GM21786 (cell line): ENCODE measurements around the gene SLC4A8.

Experiments used
- ATAC-seq: cut with Tn5 transposase; IDR thresholded peaks from one replicate; pipeline ENCODE4 v1.9.1; 2021; ENCODE audit not compliant: unreplicated experiment

Gene SLC4A8

GRCh38 chr12:51522696-51523095 lies 98.1 kb downstream of the SLC4A8 start:
- no peak for ATAC-seq

DNA sequence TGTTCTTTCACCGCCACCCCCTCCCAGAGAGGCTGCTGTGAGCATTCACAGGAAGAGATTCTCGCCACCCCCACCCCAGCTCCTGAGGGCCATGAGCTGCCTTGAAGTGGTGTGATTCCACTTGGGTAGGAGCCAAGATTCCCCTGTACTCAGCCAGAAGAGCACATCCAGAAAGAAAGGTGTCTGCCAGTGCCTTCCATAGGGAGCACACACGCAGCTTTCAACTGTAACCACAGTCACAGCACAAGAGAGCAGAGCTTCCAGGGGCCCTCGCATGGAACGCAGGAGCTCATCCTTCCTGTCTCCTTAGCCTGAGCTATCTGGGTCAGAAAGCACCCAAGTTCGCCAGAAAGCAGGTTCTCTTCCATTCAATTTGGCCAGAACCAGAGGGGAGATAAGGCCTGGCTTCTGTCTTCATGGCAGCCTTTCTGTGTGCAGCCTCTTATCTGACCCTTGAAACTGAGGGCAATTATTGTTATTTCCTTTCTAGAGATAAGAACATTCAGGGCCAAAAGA lies 99.8 kb downstream of the SLC4A8 start:
- ATAC-seq = no peak

DNA sequence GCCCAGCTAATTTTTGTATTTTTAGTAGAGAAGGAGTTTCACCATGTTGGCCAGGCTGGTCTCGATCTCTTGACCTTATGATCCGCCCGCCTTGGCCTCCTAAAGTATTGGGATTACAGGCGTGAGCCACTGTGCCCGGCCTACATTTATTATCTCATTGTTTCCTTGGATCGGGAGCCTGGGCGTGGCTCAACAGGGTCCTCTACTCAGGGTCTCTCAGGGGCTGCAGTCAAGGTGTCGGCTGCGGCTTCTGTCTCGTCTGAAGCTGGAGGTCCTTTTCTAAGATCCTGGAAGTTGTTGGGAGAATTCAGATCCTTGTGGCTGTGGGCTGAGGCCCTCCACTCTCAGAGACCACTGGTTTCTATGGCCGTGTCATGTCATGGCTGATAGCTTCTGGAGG lies 100.9 kb downstream of the SLC4A8 start:
- no peak for ATAC-seq

DNA sequence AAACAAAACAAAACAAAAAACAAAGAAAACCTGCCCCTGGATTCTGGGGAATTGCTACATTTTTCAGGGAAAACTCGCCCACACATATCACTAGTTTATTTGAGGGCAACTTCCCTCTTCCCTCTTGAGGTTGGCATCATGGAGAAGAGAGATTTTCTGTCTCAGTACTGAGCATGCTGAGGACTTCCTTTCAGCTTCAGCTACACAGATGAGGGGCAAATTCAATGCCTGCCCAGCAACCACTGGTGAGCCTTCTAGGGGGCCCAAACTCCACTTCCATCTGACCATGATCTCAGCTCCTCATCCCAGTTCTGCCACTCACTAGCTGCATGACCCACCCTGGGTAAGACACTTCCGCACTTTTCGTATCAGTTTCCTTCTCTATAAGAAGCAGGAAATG lies 103.3 kb downstream of the SLC4A8 start:
- no peak for ATAC-seq

- no peak for ATAC-seq
Measured at GRCh38 chr12:51528852-51529650, 104.4 kb downstream of the SLC4A8 start.

GRCh38 chr12:51529651-51529970 lies 105.0 kb downstream of the SLC4A8 start:
- ATAC-seq = no peak

DNA sequence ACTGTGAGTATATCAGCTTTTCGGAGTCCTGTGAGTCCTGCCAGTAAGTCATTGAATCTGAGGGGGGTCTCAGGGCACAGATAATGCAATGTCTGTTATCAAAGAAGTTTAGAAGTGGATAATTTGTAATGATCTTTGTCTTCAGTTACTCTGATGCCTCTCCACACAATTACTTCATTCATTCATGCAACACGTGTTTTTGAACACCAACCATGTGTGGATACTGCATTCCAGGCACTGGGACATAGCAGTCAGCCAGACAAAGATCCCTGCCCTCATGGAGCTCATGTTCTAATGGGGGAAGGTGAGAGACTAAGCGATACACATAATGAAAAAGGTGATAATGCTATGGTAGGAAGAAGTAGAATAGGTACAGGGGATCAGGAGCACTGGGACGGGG lies 105.6 kb downstream of the SLC4A8 start:
- ATAC-seq = no peak

- no peak for ATAC-seq
Measured at GRCh38 chr12:51531284-51531977, 106.8 kb downstream of the SLC4A8 start.

DNA sequence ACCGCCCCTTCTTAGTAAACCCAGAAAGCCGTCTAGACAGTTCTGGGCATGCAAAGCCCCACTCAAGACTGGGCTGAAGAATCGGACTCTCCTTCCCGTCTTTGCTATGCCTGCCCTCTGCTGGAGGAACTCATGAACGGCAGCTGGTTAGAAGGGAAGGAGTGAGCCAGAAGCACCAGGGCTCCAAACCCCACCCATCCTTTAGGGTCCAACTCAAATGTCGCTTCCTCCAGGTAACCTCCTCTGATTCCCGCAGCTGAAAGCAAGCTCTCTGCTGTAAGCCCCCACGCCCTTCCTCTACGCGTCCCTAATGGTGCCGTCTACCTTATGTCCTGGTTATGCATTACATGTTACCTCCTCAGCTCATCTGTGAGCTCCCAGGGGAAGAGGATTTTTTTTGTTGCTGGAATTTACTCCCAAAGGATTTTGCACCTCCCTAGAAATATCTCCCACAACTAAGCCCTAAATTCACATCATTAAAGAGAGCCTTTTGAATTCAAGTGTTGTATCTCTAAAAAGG lies 107.4 kb downstream of the SLC4A8 start:
- ATAC-seq = peak; percentile 75

GRCh38 chr12:51533799-51534198 lies 109.2 kb downstream of the SLC4A8 start:
- no peak for ATAC-seq

DNA sequence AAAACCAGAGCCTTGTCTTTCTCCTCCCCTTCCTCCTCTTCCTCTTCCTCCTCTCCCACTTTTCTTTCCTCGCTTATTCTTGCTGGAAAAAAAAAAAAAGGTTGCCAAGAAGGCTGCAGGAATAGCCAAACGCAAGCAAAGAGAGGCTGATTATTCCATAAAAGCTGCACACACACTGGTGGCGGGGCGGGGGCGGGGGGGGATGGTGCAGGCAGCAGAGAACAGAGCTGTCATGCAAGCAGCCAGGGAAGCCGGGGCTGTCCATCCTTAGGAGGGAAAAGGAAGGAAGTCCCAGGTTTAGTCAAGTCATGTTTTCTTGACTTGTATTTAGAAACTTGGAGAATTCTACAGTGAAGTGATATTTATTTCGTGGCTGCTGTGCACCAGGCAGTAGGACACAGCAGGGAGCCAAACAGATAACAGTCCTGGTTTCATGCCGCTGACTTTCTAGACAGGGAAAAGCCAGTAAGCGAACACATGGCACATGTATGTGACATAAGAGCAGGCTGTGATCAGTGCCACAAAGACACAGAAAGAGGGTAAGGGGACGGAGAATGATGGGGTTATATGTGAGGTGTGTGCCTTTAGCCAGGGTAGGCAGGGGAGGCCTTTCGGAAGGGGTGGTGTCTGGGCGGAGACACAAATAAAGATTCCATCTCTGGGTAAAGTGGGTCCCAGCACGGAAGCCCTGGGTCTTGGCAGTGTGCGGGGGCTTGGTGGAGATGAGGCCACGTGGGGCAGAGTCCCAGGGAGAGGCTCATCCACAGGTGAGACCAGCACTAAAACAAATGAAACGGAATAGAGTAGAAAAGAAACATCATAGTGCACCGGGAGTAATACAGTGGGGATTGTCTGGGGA lies 109.8 kb downstream of the SLC4A8 start:
- ATAC-seq = no peak

DNA sequence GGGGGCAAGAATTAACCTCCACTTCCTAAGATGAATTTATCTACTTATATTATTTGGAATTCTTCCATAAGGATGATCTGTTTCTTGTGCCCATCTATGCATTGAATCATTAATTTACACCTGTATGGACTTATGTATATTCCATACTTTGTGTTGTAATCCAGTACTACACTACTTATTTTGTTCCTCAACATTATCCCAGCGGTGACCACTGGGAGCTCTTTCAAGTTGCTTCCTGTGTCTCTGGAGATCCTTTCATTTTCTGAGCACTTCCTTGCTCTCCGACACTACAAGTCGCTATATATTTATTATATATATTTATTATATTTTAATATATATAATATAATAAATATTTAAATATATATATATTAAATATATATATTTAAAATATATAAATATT lies 111.5 kb downstream of the SLC4A8 start:
- ATAC-seq = no peak

DNA sequence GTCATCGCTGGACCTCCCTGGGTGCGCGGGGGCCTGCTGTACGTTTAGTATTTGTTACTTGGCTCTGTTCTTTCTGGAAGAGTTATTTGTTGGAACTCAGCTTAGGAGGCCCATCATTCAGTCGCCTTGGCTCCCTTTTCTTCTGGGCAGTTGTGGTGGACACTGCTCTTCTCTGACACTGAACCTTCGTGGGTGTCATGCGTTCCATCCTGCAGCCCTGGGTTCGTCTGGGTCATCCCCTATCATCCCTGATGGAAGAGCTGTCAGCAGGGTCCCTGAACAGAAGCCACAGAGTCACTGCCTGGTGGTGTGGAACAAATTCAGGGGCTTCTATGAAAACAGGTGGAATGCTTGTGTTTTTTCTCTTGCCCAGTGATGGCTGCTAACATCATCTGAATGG lies 113.5 kb downstream of the SLC4A8 start:
- ATAC-seq = no peak

DNA sequence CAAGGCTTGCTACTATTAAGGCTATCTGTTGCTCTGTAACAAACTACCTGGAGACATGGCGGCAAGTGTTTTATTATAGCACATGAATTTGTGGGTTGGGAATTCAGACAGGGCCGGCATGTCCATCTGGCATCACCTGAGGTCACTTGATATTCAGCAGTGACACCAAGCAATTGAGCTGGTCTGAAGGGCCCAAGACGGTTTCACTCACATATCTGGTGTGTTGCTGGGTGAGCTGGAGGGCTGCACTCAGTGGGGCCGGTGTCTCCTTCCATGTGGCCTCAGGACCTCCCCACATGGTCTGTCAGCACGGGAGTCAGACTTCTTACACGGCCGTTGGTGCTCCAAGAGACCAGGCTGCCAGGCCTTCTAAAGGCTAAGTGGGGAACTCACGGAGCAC lies 114.0 kb downstream of the SLC4A8 start:
- no peak for ATAC-seq

DNA sequence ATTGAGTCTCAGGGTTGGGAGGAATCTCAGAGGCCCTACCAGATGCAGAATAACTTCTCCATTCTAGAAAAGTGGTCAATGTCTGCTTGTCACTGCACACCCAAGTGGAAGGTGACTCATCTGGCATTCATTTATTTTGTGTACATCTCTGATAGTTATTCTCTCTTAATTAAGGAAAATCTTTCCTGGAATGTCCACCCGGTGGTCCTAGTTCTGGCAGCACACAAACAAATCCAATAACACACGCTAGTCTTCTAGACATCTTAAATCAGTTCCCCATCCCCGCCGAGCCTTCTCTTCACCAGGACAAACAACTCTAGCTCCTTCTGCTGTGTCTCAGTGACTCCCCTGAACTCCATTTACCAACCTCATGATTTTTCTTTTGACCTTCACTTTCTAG lies 116.4 kb downstream of the SLC4A8 start:
- ATAC-seq = no peak

GRCh38 chr12:51546097-51546496 lies 121.5 kb downstream of the SLC4A8 start:
- ATAC-seq = no peak

DNA sequence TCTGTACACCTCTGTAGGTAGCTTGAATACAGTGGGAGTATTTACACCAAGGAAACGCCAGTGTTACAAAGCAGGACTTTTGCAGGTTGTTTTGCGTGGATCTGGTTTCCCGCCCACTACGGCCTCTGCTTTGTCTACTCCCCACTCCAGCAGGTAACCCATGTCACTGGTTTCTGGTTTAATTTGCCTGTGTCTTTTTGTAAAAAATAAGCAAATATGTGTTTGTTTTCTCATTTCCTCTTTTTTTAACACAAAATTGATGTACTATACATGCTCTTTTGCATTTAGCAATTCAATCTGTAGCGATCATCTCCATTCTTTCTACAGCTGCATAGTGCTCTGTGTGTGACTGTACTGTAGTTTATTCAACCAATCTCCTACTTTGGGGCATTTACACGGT lies 123.0 kb downstream of the SLC4A8 start:
- no peak for ATAC-seq

GRCh38 chr12:51548241-51548640 lies 123.6 kb downstream of the SLC4A8 start:
- ATAC-seq = no peak

DNA sequence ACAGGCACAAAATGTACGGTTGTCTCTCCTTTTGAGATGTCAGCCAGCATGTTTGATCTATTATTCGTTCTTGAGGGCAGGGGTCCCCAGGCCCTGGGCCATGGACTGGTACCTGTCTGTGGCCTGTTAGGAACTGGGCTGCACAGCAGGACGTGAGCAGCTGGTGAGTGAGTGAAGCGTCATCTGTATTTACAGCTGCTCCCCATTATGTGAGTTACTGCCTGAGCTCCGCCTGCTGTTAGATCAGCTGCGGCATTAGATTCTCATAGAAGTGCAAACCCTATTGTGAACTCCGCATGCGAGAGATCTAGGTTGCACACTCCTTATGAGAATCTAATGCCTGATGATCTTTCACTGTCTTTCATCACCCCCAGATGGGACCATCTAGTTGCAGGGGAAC lies 125.0 kb downstream of the SLC4A8 start:
- ATAC-seq = no peak
